ENCODE data around the gene NRXN3.

- TF ChIP-seq, protein P1, sequence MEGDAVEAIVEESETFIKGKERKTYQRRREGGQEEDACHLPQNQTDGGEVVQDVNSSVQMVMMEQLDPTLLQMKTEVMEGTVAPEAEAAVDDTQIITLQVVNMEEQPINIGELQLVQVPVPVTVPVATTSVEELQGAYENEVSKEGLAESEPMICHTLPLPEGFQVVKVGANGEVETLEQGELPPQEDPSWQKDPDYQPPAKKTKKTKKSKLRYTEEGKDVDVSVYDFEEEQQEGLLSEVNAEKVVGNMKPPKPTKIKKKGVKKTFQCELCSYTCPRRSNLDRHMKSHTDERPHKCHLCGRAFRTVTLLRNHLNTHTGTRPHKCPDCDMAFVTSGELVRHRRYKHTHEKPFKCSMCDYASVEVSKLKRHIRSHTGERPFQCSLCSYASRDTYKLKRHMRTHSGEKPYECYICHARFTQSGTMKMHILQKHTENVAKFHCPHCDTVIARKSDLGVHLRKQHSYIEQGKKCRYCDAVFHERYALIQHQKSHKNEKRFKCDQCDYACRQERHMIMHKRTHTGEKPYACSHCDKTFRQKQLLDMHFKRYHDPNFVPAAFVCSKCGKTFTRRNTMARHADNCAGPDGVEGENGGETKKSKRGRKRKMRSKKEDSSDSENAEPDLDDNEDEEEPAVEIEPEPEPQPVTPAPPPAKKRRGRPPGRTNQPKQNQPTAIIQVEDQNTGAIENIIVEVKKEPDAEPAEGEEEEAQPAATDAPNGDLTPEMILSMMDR (conservative IDR thresholded peaks at IDR 0.05 in 1 of 2, IDR thresholded peaks at IDR 0.05 in 1 of 2; ENCODE audit: low read depth in 1 of 2, low read length in 2 of 2), result no peak
- no peak for TF ChIP-seq EZH2 (IDR thresholded peaks at IDR 0.05; ENCODE audit: low read length, missing control alignments)
Measured at GRCh38 chr14:78367355-78367754, 197.2 kb downstream of the NRXN3 start.

All from fibroblast of lung (primary cell).